Daoy (cell line): ENCODE measurements around the gene FAM131A. TPM values are rescaled to one million over a fixed set of nuclear protein-coding genes. Genes with fewer than 3 reads are reported as not detected.

Source experiments
- DNase-seq: peaks from one replicate; pipeline ENCODE4 v3.0.0-alpha.2; 2015; ENCODE audit warnings: low read depth
- total RNA-seq: library from RNA; depleted of rRNA; stranded (reverse); fragments of >200 nt; shearing (Covaris generic); gene quantifications from 2 replicates; pipeline ENCODE4 v1.2.3, GENCODE V29; 2014; rRNA removed

Gene FAM131A, protein sequence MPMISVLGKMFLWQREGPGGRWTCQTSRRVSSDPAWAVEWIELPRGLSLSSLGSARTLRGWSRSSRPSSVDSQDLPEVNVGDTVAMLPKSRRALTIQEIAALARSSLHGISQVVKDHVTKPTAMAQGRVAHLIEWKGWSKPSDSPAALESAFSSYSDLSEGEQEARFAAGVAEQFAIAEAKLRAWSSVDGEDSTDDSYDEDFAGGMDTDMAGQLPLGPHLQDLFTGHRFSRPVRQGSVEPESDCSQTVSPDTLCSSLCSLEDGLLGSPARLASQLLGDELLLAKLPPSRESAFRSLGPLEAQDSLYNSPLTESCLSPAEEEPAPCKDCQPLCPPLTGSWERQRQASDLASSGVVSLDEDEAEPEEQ
- 23.7 and 28.0 TPM in 2 replicates for total RNA-seq

DNA sequence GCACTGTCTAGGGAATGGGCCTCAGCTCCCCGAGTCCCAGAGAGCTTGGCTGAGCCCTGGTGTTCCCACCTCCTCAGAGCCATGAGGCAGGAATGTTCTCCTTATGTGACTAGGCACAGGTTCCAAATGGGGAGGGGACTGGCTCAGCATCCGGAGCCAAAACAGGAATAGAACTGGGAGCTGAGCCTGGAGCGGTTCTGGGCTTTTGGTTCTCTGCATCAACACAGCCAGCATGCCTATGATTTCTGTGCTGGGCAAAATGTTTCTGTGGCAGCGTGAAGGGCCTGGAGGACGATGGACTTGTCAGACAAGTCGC is at the start of gene FAM131A:
FAM131A (plus strand) TSS at position 202 of the 316 bp plus-strand sequence; CDS start at position 233, 31 bp downstream.
- no peak for DNase-seq

DNA sequence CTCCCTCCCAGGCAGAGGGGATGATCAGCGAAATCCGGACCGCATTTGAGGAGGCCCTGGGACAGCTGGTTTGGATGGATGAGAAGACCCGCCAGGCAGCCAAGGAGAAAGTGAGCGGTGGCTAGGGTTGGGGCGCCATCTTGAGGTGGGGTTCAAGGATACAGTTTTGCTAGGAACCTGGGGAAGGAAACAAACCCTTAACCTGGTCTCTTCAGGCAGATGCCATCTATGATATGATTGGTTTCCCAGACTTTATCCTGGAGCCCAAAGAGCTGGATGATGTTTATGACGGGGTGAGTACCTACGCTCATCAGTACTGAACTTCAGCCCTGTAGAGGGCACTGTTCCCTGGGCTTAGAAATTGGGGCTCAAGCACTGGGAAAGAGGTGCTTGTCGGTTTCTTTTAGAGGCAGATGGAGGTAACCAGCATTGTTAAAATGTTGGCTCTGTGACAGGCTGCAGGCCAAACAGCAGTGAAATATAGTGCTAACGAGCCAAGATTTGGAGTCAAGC is 47.9 kb upstream of the FAM131A start:
- DNase-seq: peak; percentile 75

DNA sequence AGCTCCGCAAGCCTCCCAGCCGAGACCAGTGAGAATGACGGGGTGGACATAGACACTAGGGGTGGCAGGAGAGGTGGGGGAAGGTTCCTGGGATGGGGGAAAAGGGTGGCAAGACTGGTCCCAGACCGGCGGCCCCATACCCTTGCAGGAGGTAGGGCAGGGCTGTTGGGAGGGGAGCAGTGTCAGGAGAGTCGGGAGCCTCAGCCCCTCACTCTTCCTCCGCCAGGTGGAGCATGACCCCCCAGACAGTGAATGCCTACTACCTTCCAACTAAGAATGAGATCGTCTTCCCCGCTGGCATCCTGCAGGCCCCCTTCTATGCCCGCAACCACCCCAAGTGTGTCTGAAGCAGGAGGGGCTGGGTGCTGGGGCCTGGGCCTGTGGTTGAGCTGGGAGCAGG is 47.1 kb upstream of the FAM131A start:
- DNase-seq: no peak

DNA sequence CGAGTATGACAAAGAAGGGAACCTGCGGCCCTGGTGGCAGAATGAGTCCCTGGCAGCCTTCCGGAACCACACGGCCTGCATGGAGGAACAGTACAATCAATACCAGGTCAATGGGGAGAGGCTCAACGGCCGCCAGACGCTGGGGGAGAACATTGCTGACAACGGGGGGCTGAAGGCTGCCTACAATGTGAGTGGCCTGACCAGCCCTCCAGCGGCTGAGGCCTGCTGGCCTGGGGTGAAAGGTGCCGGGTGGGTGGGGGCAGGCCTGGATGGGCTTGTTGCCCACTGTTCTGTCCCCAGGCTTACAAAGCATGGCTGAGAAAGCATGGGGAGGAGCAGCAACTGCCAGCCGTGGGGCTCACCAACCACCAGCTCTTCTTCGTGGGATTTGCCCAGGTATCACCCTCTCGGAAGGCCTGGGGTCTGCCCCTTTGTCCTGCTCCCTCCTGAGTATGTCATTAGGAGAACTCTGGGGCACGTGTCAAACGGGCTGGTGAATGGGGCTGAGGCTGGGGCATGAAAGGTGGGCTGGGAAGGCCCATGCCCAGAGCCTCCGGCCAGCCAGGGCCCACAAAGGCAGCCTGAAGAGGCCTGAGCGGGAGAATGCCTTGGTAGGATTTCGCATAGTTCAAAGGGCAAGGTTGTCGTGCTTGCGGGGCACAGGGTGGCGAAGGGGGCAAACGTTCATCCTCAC is 46.2 kb upstream of the FAM131A start:
- no peak for DNase-seq

DNA sequence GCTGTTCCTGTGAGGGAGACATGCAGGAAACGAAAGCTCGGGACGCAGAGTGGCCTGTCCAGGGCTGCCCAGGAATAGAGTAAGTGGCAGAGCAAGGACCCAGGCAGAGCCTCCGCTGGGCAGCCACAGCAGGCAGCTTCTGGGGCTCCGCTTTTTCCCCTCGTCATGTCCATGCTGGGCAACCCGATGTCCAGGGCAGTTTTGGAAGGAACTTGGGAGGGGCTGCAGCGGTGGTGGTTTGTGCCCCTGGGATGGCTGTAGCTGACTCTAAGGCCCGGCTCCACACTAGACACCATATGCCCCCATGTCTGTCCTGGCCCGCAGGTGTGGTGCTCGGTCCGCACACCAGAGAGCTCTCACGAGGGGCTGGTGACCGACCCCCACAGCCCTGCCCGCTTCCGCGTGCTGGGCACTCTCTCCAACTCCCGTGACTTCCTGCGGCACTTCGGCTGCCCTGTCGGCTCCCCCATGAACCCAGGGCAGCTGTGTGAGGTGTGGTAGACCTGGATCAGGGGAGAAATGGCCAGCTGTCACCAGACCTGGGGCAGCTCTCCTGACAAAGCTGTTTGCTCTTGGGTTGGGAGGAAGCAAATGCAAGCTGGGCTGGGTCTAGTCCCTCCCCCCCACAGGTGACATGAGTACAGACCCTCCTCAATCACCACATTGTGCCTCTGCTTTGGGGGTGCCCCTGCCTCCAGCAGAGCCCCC is 45.5 kb upstream of the FAM131A start:
- no peak for DNase-seq

DNA sequence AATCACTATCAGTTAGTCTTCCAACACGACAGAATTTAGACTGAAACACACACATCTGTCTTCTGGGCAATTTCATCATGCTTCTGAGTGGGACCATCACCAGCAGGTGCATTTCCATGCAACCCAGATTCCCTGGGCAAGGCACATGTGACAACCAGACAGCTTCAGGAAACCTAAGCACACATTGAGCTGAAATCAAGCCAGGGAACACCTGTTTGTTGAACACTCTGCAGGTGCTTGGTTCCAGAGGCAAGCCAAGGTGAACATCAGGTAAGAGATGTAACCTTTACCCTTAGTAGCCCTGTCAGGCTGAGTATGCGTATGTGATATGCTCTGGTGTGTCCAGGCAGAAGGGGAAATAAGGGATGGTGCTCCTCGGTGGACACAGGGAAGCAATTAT is 41.6 kb upstream of the FAM131A start:
- no peak for DNase-seq

DNA sequence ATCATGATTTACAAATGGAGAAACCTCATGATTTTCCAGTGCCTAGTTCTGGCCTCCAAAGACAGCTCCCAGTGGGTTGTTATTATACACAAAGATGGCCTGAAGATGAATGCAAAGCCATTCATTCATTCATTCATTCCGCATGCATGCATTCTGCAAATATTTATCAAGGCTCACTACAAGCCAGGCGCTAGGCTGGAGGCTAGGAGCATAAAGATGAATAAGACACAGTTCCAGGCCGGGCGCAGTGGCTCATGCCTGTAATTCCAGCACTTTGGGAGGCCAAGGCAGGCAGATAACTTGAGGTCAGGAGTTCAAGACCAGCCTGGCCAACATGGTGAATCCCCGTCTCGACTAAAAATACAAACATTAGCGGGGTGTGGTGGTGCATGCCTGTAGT is 40.8 kb upstream of the FAM131A start:
- no peak for DNase-seq

DNA sequence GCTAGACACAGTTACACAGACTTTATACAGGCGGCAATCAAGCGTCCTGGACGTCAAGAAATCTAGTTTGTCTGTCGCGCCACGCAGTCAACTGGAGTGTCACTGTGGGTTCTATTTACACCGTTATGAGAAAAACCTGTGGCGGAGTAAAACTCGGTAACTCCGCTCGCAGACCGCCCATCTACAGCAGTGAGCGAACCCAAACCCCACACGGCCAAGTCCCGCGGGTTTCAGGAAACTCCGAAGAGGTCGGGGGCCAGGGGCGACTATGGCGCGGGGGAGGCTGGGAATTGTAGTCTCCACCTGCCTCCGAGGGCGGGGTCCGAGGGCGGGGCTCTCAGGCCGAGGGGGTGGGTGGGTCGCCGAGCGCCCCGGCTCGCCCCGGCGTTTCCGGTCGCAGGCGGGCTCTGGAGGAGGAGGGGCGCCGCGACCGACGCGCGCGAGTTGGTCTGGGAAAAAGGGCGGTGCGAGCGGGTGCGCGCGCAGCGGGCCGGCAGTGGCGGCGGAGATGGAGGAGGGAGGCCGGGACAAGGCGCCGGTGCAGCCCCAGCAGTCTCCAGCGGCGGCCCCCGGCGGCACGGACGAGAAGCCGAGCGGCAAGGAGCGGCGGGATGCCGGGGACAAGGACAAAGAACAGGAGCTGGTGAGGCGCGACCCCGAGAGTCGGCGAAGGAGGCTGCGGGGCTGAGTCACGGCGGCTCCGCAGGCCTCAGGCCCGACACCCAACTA is 38.5 kb upstream of the FAM131A start, which contains the start of gene PSMD2:
PSMD2 (plus strand) TSS at position 483 of the 729 bp plus-strand sequence; CDS start at position 509, 26 bp downstream.
- DNase-seq: peak; percentile 98

DNA sequence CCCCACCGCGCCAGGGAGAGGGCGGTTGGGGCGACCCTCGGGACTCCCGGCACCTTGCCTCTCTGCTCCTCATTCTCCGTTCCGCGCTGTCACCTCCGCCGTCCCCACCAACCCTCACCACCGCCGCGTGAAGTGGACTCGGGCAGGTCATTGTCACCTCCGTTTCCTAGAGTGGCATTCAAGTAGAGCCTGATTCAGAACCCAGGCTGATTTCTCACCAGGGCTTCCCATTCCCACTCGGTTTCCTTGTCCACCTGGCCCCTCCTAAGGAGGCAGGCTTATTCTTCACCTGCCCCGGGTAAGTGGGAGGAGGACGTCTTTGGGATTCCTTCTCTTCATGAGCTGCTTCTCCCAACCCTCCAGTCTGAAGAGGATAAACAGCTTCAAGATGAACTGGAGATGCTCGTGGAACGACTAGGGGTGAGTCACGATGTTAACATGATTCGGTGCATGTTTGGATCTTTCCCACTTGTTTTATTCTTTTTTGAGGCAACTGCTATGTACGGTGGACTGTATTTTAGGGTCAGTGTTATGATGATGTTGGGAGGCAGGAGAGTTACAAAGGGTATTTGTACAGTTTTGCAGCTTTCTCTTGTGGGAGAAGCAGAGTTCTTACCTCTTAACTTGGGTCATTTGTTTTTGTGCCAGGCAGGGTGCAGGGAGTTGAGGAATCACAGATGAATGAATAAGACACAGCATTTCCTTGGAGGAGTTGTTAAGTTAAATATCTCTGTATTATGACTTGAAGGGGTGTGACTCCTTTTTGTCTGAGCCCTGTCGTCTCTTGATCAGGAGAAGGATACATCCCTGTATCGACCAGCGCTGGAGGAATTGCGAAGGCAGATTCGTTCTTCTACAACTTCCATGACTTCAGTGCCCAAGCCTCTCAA is 37.7 kb upstream of the FAM131A start:
- peak; percentile 43 for DNase-seq

DNA sequence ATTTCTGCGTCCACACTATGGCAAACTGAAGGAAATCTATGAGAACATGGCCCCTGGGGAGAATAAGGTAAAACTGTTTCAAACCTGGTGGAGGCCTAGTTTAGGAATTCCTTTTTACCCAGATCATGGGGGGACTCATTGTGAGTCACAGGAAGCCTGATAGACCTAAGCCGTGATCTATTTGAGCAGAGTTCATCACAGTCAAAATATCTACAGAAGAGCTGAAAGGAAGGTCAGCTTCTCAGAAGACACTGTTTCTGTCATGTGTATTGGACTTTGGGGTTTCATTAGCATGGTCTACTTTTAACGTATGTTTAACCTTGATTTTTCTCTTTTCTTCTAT is 37.1 kb upstream of the FAM131A start:
- DNase-seq: peak; percentile 84

DNA sequence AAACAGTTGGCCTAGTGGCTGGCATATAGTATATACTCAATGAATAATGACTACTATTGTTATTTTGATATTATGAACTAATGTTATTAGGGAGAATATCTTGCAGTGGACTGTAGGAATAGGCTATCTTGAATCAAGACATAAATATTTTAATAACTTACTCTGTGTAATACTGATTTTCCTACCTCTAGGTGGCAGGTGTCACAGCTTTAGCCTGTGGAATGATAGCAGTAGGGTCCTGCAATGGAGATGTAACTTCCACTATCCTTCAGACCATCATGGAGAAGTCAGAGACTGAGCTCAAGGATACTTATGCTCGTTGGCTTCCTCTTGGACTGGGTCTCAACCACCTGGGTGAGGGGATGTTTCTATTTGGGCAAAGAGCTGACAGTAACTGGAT is 31.8 kb upstream of the FAM131A start:
- no peak for DNase-seq

DNA sequence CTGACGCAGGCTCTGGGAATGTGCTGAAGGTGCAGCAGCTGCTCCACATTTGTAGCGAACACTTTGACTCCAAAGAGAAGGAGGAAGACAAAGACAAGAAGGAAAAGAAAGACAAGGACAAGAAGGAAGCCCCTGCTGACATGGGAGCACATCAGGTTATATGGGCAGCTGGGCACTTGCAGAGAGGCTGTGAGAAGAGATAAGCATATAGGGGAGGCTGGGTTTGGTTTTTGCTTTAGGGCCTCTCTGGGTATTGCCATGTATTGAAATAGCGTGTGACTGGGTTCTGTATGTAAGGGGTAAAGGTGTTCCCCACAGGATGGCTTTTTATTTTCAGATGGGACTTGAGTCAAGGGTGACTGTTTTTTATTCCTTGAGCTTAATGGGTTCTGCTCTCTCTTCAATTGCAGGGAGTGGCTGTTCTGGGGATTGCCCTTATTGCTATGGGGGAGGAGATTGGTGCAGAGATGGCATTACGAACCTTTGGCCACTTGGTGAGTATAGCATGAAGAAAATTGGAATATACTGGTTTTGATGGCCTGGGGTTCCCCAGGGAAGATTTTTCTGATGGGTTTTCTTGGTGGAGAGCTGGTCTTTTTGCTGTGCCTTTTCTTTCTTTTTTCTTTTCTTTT is 30.9 kb upstream of the FAM131A start:
- DNase-seq: no peak

DNA sequence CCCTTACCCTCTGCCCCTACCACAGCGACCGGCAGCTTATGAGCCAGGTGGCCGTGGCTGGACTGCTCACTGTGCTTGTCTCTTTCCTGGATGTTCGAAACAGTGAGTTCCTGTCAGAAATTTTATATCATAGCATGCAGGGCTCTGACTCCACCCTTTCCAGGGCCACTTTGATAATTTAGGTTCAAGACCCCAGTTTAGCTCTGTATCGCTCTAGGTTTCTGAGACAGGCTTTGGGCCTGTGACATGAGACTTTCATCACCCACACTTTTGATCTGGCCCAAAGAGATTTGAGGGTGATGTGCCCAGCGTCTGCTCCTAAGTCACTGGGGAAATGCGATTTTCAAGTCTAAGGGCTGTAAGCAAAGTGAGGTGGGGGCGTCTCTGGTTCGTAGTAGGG is 29.5 kb upstream of the FAM131A start:
- DNase-seq: no peak

DNA sequence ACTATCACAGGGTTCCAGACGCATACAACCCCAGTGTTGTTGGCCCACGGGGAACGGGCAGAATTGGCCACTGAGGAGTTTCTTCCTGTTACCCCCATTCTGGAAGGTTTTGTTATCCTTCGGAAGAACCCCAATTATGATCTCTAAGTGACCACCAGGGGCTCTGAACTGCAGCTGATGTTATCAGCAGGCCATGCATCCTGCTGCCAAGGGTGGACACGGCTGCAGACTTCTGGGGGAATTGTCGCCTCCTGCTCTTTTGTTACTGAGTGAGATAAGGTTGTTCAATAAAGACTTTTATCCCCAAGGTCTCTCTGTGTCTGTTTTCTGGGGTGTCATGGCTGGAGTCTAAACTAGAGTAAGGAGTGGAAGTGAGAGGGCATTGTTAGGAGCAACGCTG is 28.7 kb upstream of the FAM131A start:
- no peak for DNase-seq

DNA sequence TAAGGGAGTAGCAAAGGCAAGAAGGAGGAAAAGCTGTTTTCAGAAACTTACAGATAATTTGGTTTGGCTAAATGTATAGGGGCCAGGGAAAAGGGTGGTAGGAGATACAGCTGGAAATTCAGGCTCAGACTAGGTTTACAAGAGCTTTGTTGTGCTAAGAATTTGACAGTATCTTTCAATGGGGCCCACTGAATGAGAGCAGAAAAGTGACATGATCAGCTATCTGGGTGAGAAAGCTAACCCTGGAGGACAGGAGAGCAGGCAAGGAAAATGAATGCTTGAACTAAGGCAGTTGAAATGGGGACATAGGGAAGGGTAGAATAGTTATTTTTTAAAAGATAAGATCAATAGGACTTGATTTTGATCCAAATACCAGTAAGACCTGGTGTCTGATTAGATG is 25.8 kb upstream of the FAM131A start:
- DNase-seq: no peak

DNA sequence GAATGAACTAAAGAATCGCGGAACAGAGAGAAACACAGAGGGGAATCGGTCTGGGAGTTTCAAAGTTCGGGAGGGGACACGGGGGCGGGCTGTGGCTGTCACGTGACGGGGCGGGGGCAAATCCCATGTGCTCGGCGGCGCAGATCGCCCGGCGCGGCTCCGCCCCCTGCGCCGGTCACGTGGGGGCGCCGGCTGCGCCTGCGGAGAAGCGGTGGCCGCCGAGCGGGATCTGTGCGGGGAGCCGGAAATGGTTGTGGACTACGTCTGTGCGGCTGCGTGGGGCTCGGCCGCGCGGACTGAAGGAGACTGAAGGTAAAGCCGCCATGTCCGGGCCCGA is 23.1 kb upstream of the FAM131A start, which contains the start of gene EIF4G1:
EIF4G1 (plus strand) TSS at position 244 of the 337 bp plus-strand sequence. CDS start 1,191 bp downstream, outside the sequence.
- peak; percentile 97 for DNase-seq

DNA sequence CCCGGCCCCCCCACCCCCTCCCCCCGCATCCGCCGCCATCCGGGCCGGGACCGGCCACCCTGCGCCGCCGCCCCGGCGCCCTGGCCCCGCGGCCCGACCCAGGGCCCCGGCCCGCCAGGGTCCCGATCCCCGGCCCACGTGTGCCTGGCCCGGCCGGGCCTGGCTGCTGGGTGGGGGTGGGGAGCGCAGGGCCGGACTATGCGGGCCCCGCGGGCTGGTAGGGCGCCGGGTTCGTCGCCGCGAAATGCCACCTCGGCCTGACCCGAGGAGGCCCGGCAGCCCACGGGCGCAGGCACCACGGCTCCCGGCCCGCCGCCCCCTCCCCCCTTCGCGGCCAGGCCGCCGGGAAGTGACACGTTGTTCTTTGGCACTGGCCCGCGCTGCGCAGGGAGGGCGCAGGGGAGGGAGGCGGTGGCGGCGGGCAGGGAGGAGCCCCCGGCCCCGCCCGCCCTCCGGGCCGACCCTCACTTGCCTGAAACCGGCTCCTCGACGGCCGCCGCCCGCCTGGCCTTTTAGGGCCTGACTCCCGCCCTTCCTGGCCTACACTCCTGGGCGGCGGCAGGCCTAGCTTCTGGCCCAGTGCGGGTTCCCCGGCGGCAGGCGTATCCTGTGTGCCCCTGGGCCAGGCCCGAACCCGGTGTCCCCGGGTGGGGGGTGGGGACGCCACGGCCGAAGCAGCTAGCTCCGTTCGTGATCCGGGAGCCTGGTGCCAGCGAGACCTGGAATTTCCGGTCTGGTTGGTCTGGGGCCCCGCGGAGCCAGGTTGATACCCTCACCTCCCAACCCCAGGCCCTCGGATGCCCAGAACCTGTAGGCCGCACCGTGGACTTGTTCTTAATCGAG is 22.5 kb upstream of the FAM131A start:
- peak; percentile 84 for DNase-seq

DNA sequence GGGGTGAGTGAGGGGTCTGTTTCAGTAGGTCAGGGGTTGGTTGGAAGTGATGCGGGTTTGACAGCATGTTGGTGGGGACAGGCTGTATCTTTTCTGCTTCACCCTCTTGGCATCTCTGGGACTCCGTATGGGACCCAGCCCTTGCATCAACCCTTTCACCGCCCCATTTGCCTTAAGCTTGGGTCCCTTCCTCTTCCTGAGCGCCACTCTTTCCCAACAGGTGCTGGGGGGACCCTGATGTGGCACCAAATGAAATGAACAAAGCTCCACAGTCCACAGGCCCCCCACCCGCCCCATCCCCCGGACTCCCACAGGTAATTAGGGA is 21.9 kb upstream of the FAM131A start:
- DNase-seq: no peak

DNA sequence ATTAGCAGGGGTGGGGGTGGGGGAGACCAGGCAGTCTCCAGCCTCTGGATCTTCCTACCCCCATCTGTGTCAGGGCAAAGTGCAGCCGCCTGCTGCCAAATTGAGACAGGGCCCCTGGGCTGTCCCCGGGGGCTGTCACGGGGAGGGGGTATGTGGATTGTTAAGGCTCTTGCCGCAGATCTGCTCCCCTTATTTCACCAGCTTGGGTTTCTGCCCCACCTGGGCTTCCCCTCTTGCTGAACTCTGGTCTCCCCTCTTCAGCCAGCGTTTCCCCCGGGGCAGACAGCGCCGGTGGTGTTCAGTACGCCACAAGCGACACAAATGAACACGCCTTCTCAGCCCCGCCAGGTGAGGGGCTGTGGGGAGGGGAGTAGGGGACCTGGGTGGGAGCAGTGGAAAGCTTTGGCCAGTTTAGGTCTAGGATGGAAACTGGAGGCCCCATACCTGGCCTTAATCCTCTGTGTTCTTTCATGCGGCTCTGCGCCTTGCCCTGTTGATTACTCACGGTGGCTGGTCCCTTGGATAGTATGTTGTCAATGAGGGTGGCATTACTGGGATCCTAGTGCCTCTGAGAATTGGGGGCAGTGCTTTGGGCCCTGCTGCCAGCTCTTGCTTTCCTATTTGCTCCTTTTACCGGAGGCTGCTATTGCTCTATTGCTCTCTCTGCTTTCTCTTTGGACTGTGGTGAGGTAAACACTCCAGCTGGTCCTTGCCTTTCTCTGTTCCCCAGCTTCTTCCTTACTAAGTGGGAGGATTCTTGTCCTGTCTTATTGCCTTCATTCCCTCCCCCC is 21.3 kb upstream of the FAM131A start:
- no peak for DNase-seq
